ENCODE measurements around the gene BMI1.

DNA sequence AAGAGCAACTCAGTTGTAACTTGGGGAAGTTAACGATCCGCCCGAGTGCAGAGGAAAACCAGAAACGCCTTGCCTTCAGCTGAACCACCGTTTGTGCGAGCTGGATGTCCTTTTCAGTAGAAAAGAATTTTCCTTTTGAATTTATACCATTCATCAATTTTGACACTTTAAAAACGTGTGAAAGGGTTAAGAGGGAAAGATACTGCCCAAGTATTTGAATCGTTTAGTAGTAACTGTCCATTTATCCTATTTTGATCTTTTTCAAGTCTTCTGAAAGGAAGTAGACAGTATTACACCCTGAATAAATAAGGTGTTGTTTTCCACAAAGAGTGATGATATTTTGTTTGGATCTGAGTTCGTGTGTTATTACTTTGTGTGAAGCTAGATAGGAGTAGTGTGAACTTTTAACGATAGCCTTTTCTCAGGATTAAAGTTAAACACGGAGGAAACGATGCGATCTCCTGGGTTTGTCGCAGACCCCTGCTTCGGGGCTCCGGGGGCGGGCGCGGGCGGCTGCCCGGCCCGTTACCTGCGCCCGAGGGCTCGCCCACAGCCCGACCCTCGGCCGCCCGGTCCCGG is 830 bp upstream of the BMI1 start:
- TF ChIP-seq, protein P1, sequence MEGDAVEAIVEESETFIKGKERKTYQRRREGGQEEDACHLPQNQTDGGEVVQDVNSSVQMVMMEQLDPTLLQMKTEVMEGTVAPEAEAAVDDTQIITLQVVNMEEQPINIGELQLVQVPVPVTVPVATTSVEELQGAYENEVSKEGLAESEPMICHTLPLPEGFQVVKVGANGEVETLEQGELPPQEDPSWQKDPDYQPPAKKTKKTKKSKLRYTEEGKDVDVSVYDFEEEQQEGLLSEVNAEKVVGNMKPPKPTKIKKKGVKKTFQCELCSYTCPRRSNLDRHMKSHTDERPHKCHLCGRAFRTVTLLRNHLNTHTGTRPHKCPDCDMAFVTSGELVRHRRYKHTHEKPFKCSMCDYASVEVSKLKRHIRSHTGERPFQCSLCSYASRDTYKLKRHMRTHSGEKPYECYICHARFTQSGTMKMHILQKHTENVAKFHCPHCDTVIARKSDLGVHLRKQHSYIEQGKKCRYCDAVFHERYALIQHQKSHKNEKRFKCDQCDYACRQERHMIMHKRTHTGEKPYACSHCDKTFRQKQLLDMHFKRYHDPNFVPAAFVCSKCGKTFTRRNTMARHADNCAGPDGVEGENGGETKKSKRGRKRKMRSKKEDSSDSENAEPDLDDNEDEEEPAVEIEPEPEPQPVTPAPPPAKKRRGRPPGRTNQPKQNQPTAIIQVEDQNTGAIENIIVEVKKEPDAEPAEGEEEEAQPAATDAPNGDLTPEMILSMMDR (IDR thresholded peaks at IDR 0.05), result no peak
- no peak for TF ChIP-seq POLR2A (IDR thresholded peaks at IDR 0.05)
